Stimulated activated naive CD8-positive, alpha-beta T cell treated with anti-CD3 and anti-CD28 coated beads, Interleukin-15, Interleukin-2, amounts not matched to agents 100 ng/mL and 50 ng/mL, for 24 hours (primary cell): ENCODE data around the gene SDF2L1.
"Not testable (repeated sequence)": the region's sequence is repeated elsewhere in the genome, so short reads cannot be mapped to it uniquely, and the experiment has no call there.

Source experiments
- H3K27ac Mint-ChIP-seq: one replicate; pipeline ENCODE4 v1.8.0; 2021; ENCODE audit warnings: mild to moderate bottlenecking, mixed read lengths
- H3K27me3 Mint-ChIP-seq: one replicate; pipeline ENCODE4 v1.8.0; 2021; ENCODE audit warnings: mixed read lengths
- H3K36me3 Mint-ChIP-seq: one replicate; pipeline ENCODE4 v1.8.0; 2021; ENCODE audit warnings: low read depth, mixed read lengths
- H3K4me1 Mint-ChIP-seq: one replicate; pipeline ENCODE4 v1.8.0; 2021; ENCODE audit warnings: low read depth, mixed read lengths
- H3K4me3 Mint-ChIP-seq: one replicate; pipeline ENCODE4 v1.8.0; 2021; ENCODE audit warnings: mild to moderate bottlenecking, mixed read lengths
- H3K9me3 Mint-ChIP-seq: one replicate; pipeline ENCODE4 v1.8.0; 2021; ENCODE audit warnings: mixed read lengths

SDF2L1 gene

DNA sequence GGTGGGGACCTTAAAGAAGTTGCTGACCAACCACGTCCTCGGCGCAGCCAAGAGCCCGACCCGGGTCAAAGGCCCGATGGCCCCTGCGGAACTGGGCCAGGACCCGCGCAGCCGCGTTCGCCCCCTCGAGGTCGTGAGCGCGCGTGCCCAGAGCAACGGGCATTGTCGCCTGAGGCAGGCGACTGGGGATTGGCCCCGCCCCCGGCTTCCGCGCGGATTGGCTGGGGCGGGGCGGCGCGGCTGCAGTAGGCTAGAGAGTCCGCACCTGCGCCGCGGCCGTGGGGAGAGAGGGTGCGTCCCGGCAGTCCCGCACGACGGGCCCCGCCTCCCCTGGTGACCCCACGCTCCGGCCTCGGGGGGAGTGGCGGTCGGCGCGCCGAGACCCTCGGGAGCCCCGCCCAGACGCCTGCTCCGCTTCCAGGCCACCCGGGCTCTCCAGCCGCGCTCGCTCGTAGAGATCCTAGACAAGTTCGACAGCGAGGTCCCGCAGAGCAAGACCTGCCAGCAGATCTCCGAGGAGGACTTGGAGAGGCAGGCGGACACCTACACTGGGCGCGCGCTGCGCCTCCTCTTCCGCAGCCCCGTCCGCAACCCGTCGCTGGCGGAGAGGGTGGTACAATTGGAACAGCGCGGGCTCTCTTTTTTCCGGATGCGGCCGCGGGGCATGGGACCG is 15.4 kb downstream of the SDF2L1 start:
- Mint-ChIP-seq H3K9me3 (no peaks in the 10 kb centered on the region), H3K4me3 (peak overlapping the region; percentile 82), H3K27ac (no peak overlapping the region), H3K4me1 (peaks cover 21% of the 10 kb centered on the region), H3K27me3 (no peaks in the 10 kb centered on the region), H3K36me3 (no peaks in the 10 kb centered on the region)

GRCh38 chr22:21659864-21660525 is 17.9 kb downstream of the SDF2L1 start:
- Mint-ChIP-seq H3K27ac (no peak overlapping the region), H3K4me3 (no peak overlapping the region), H3K36me3 (no peaks in the 10 kb centered on the region), H3K27me3 (no peaks in the 10 kb centered on the region), H3K4me1 (peaks cover 23% of the 10 kb centered on the region), H3K9me3 (no peaks in the 10 kb centered on the region)

GRCh38 chr22:21660904-21661303 is 18.8 kb downstream of the SDF2L1 start:
- Mint-ChIP-seq H3K9me3 (no peaks in the 10 kb centered on the region), H3K36me3 (no peaks in the 10 kb centered on the region), H3K27me3 (no peaks in the 10 kb centered on the region), H3K4me3 (no peak overlapping the region), H3K4me1 (peaks cover 30% of the 10 kb centered on the region), H3K27ac (no peak overlapping the region)

DNA sequence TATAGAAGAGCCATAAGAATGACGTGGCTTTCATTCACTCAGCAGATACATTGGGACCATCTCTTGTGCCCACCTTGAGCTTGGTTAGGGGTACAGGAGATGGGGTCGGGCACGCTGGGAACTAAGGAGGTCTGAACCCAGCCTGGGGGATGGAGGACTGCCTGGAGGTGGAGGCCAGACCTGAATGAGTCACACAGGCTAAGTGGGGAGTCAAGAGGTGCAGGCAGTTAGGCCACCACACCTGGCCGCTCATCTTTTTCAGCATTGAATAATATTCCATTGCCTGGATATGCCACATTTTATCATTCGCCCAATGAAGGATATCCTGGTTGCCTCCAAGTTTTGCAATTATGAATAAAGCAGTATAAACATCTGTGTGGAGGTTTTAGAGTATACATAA is 19.9 kb downstream of the SDF2L1 start:
- H3K9me3 Mint-ChIP-seq: no peaks in the 10 kb centered on the region
- no peak overlapping the region for H3K27ac Mint-ChIP-seq
- H3K27me3 Mint-ChIP-seq: no peaks in the 10 kb centered on the region
- no peak overlapping the region for H3K4me3 Mint-ChIP-seq
- H3K4me1 Mint-ChIP-seq: peaks cover 30% of the 10 kb centered on the region
- H3K36me3 Mint-ChIP-seq: no peaks in the 10 kb centered on the region

- Mint-ChIP-seq H3K27me3 (no peaks in the 10 kb centered on the region), H3K36me3 (no peaks in the 10 kb centered on the region), H3K4me3 (no peak overlapping the region), H3K27ac (no peak overlapping the region), H3K4me1 (peaks cover 29% of the 10 kb centered on the region), H3K9me3 (no peaks in the 10 kb centered on the region)
Measured at GRCh38 chr22:21663738-21664137, 21.6 kb downstream of the SDF2L1 start.

- Mint-ChIP-seq H3K4me1 (peaks cover 33% of the 10 kb centered on the region), H3K4me3 (peak overlapping the region; percentile 97), H3K9me3 (no peaks in the 10 kb centered on the region), H3K36me3 (peaks cover 4% of the 10 kb centered on the region), H3K27me3 (no peaks in the 10 kb centered on the region), H3K27ac (peak overlapping the region; percentile 93)
Measured at GRCh38 chr22:21665047-21665851, 23.1 kb downstream of the SDF2L1 start.

DNA sequence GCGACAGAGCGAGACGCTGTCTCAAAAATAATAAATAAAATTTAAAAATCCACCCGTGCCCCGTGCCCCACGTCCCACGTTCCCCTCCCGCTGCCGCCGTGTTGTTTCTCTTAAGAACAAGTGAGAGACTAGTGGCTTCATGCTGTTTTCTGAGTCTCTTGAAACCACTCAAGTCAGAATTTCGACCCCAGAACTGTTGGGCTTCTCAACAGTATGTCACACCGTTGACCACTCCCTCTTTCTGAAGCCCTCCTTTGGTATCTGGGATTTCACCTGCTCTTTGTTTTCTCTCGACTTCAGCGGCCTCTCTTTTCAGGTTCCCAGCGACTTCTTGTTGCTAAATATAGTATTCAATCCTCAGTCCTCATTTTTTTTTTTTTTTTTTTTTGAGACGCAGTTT is 24.7 kb downstream of the SDF2L1 start:
- Mint-ChIP-seq H3K27me3 (no peaks in the 10 kb centered on the region), H3K4me1 (peaks cover 33% of the 10 kb centered on the region), H3K27ac (peak overlapping the region; percentile 93), H3K36me3 (peaks cover 17% of the 10 kb centered on the region), H3K4me3 (peak overlapping the region; percentile 97), H3K9me3 (no peaks in the 10 kb centered on the region)

GRCh38 chr22:21669026-21669425 is 26.9 kb downstream of the SDF2L1 start:
- H3K27me3 Mint-ChIP-seq: no peaks in the 10 kb centered on the region
- no peaks in the 10 kb centered on the region for H3K9me3 Mint-ChIP-seq
- peaks cover 33% of the 10 kb centered on the region for H3K4me1 Mint-ChIP-seq
- no peak overlapping the region for H3K4me3 Mint-ChIP-seq
- H3K36me3 Mint-ChIP-seq: peaks cover 37% of the 10 kb centered on the region
- no peak overlapping the region for H3K27ac Mint-ChIP-seq

- H3K9me3 Mint-ChIP-seq: no peaks in the 10 kb centered on the region
- no peak overlapping the region for H3K27ac Mint-ChIP-seq
- H3K27me3 Mint-ChIP-seq: no peaks in the 10 kb centered on the region
- H3K4me1 Mint-ChIP-seq: peaks cover 12% of the 10 kb centered on the region
- no peak overlapping the region for H3K4me3 Mint-ChIP-seq
- peaks cover 56% of the 10 kb centered on the region for H3K36me3 Mint-ChIP-seq
Measured at GRCh38 chr22:21672107-21672629, 30.1 kb downstream of the SDF2L1 start.

GRCh38 chr22:21673534-21674321 is 31.6 kb downstream of the SDF2L1 start:
- H3K4me3 Mint-ChIP-seq: no peak overlapping the region
- peaks cover 3% of the 10 kb centered on the region for H3K4me1 Mint-ChIP-seq
- no peaks in the 10 kb centered on the region for H3K9me3 Mint-ChIP-seq
- H3K27ac Mint-ChIP-seq: no peak overlapping the region
- peaks cover 56% of the 10 kb centered on the region for H3K36me3 Mint-ChIP-seq
- no peaks in the 10 kb centered on the region for H3K27me3 Mint-ChIP-seq

DNA sequence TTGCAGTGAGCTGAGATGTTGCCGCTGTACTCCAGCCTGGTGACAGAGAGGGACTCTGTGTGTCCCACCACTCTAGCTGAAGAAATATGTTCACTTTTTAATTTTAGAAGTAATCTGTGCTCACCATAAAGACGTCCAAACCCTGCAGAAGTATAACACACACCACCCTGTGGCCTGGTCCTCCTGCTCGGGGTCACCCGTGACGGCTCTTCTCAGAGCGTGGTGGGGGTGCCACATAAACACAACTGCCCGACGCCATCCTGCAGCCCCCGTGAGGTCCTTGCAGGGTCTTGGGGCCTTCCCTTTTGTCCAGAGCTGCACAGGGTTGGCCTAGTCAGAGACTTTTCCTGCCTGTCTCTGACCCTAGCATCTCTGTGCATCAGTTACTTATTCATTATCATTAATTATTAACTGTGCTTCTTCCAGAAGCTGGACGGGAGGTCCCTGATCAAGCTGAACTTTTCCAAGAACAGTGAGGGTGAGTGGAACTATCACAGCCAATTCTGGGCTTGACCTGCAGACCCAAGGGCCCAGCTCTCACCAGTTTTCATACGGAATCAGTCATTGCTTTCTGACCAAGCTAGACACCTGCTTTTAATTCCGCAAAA is 32.6 kb downstream of the SDF2L1 start:
- peaks cover 55% of the 10 kb centered on the region for H3K36me3 Mint-ChIP-seq
- no peaks in the 10 kb centered on the region for H3K27me3 Mint-ChIP-seq
- no peaks in the 10 kb centered on the region for H3K4me1 Mint-ChIP-seq
- H3K27ac Mint-ChIP-seq: no peak overlapping the region
- H3K4me3 Mint-ChIP-seq: no peak overlapping the region
- no peaks in the 10 kb centered on the region for H3K9me3 Mint-ChIP-seq

DNA sequence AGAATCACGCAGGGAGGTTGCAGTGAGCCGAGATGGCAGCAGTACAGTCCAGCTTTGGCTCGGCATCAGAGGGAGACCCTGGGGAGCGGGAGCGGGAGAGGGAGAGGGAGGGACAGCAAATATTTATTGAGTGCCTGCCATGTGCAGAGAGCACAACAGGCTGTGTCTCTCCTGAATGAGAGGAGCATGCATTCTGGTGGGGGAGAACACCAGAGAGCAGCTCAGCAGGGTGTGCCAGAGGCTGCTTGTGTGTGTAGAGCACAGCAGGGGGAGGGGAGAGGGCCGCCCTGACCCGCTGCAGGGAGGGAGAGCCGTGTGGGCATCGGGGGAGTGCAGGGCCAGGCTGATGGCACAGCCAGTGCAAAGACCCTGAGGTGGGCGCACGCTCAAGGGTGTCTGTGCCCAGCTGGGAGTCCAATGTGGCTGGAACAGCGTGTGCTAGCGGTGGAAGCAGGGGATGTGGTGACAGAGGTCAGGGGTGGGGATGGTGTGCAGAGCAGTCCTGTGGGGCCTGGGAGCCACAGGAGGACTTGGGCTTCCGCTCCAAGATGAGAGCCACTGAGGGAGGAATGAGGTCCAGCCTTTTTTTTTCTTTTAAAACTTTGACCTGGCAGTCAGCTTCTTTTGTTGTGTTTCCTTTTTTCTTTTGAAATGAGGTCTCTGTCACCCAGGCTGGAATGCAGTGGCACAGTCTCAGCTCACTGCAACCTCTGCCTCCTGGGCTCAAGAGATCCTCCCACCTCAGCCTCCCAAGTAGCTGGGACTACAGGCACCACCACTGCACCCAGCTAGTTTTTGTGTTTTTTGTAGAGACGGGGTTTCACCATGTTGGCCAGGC is 35.7 kb downstream of the SDF2L1 start:
- Mint-ChIP-seq H3K36me3 (peaks cover 29% of the 10 kb centered on the region), H3K4me3 (no peak overlapping the region), H3K9me3 (no peaks in the 10 kb centered on the region), H3K27me3 (no peaks in the 10 kb centered on the region), H3K27ac (no peak overlapping the region), H3K4me1 (peaks cover 3% of the 10 kb centered on the region)

- not testable (repeated sequence) for H3K4me3 Mint-ChIP-seq, H3K4me1 Mint-ChIP-seq, H3K27ac Mint-ChIP-seq, H3K27me3 Mint-ChIP-seq, H3K9me3 Mint-ChIP-seq
- H3K36me3 Mint-ChIP-seq: peaks cover 19% of the 10 kb centered on the region
Measured at GRCh38 chr22:21678842-21679241, 36.7 kb downstream of the SDF2L1 start.
